Measurements from ENCODE around the gene ARRB2.

- TF ChIP-seq CTCF (IDR thresholded peaks at IDR 0.05), result no peak
- TF ChIP-seq ZFX (IDR thresholded peaks at IDR 0.05; ENCODE audit: borderline replicate concordance), result no peak
These were observed 7.1 kb upstream of the ARRB2 start for GRCh38 chr17:4703330-4703691.

All from 22Rv1 (cell line).